GM21390 (cell line): Measurements from ENCODE around the gene ACVR2A.

ENCODE experiments used
- ATAC-seq: cut with Tn5 transposase; IDR thresholded peaks from one replicate; pipeline ENCODE4 v1.9.1; 2021; ENCODE audit not compliant: unreplicated experiment

ACVR2A gene

DNA sequence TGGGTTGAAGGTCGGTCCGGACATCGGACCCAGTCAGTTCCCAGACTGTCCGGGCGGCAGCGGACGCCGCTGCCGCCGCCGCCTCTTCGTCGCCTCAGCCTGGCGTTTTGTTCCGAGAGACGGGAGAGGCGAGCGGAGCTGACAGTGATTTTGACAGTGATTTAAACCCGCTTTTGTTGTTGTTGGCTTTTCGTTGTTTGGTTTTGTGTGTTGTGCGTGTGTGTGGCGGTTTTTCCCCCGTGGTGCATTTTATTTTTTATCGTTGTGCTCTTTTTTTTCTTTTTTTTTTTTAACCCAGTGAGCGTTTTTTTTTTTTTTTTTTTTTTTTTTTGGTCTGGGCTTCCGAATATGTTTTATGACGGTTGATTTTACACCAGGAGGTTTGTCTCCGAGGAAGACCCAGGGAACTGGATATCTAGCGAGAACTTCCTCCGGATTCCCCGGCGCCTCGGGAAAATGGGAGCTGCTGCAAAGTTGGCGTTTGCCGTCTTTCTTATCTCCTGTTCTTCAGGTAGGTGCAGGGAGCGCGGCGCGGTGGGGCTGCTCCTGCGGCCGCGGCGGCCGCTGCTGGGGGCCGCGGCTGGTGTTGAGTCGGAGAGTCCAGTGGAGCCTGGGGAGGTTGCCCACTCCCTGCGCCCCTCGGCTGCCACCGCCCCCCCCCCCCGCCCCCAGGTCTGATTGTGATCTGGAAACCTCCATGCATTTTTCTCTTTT lies at the start of gene ACVR2A:
Gene ACVR2A, plus strand, starts transcription at position 333 of the 714 bp plus-strand sequence. Its CDS starts 124 bp downstream, at position 457.
- peak; percentile 42 for ATAC-seq

DNA sequence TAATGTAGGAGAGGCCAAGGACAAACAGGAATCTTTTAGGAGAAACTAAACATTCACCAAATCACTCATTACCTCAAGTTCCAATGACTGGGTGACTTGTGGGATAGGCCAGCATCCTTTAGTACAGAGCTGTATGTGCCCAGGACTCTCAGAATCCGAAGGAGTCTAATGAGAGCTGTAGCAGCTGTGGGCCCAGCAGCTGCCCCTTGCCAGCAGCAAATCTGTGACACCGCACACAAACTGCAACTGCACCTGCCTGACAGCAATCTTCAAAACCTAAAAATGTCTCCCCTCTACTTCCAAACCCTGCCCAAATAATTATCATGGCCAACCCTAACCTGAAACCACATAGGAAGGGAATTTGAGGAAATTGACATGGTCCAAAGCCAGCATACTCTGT lies 44.5 kb upstream of the ACVR2A start:
- no peak for ATAC-seq

DNA sequence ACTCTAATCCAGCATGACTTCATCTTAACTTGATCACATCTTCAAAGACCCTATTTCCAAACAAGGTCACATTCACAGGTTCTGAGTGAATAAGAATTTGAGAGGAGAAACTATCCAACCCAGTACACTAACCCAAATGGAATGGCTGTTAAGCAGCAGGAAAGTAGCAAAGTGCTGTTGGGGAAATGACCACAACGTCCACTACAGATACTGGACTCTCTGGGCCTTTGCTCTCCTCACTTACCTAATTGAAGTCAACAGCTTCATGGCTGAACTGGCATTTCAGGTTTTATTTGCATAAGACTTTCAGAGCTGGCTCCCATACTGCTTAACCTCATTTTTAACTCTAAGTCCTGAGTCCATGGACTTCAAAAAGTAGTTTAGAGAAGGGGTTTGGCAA lies 38.0 kb upstream of the ACVR2A start:
- no peak for ATAC-seq

- ATAC-seq, result no peak
These were observed 36.3 kb upstream of the ACVR2A start for GRCh38 chr2:147808520-147808919.

DNA sequence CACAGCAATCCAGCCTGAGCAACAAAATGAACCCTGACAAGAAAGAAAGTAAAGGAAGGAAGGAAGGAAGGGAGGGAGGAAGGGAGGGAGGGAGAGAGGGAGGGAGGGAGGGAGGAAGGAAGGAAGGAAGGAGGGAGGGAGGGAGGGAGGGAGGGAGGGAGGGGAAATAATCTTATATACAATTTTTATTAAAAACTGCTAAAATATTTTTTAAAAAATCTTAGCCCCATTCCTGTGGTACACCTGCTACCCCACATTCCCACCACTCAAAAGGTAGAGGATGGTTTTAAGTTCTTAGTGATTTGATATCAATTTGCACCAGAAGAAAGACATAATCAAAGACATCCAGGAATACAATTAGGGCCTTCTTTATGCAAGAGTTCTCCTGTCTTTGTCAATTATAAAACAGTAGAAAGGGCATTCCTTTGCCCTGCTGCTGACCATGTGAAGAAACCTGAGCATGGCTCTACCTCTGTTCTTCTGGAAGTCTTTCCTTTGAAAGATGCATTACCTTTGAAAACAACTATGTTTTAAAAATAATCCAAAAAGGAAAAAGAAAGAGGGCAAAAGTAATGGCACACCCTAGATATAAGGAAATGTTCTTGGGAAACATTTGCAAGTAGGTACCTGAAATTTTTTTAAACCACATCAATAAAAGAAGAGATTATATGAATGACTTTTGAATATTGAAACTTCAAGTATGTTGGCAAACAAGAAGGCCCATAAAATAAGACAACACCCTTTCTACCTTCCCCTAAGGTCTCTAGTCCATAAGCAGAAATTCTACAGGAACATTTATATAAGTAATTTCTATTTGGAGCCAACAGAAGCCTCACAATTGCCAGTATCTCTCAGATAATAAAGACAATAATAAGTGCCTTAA lies 33.7 kb upstream of the ACVR2A start:
- no peak for ATAC-seq

- no peak for ATAC-seq
These were observed 26.1 kb upstream of the ACVR2A start for GRCh38 chr2:147818741-147819140.

GRCh38 chr2:147824620-147825019 lies 20.2 kb upstream of the ACVR2A start:
- no peak for ATAC-seq

- no peak for ATAC-seq
These were observed 18.3 kb upstream of the ACVR2A start for GRCh38 chr2:147826278-147827087.

- ATAC-seq, result no peak
These were observed 17.8 kb upstream of the ACVR2A start for GRCh38 chr2:147827088-147827375.

GRCh38 chr2:147829106-147829505 lies 15.7 kb upstream of the ACVR2A start:
- ATAC-seq, result no peak

GRCh38 chr2:147836099-147836498 lies 8.7 kb upstream of the ACVR2A start:
- ATAC-seq, result no peak

- no peak for ATAC-seq
These were observed 1.4 kb upstream of the ACVR2A start for GRCh38 chr2:147843391-147843863.

GRCh38 chr2:147843864-147844696 lies 749 bp upstream of the ACVR2A start:
- ATAC-seq, result peak; percentile 83

DNA sequence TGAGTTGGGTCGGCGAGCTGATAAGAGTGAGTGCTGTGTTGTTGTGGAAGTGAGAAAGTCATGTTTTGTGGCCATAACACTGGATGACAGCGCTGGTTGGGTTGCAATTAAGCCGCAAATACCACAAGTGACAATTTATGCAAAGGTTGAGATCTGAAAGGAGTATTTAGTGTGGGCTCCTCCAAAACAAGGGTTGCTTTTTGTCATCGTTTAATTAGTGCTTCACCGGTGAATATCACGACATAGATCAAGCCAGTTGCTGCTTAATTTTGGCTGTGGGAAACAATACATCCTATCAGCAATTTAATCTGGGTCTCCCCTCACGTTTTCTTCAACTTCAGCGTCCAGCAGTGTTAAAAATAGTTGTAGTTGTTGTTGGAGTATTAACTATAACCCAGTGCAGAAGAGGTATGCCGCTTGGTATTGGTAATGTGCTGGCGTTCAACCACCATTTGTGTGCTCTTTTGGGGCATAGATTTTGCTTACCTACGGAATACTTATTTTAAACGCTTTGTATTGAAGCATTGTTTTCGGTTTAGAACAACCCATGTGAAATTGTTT lies 662 bp downstream of the ACVR2A start:
- peak; percentile 53 for ATAC-seq

- no peak for ATAC-seq
These were observed 1.7 kb downstream of the ACVR2A start for GRCh38 chr2:147846412-147847081.

DNA sequence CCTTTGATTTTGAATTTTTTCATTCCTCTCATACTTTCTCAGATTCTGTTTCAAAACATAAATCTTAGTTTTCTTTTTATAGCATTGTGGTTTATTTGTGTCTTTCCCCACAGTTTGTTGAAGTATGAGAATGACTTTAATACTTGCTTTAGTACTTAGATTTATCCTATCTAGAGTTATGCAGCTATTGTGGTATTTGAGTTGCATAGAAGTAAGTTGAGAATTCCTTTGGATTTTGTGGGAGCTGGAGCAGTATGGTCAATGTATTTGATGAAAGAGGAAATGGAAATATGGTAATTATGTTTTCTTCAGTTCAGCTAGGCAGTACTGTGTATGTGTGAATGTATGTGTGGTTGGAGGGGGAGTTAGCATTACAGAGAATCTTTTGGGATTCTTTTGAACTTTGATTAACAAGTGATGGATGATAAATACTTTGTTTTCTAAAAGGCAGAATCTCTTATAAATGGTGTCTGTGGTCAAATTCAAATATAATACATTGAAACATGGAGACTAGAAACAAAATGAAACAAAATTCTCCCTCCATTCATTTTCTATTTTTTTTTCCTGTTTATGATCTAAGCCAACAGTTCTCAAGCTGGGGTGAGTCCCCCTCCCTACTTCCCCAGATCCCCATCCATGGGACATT lies 3.0 kb downstream of the ACVR2A start:
- no peak for ATAC-seq

GRCh38 chr2:147850838-147851237 lies 6.0 kb downstream of the ACVR2A start:
- no peak for ATAC-seq

GRCh38 chr2:147851244-147851930 lies 6.6 kb downstream of the ACVR2A start:
- ATAC-seq, result no peak
